Upper lobe of right lung (tissue), 1 donor: Measurements from ENCODE around the gene WDHD1. TPM values are rescaled to one million over a fixed set of nuclear protein-coding genes. Genes with fewer than 3 reads are reported as not detected.
A peak's percentile ranks its signal among the peaks of the same experiment; 100 is the strongest.

ENCODE experiments used
- ATAC-seq: fragments of 200-7000 bp; cut with Tn5 transposase; one replicate; pipeline ENCODE4 v1.9.1; 2020; ENCODE audit warnings: mild to moderate bottlenecking, moderate library complexity
- DNase-seq: peaks from one replicate; pipeline ENCODE4 v3.0.0-alpha.2; 2020
- H3K27ac ChIP-seq: fragments of 200-600 bp; one replicate; pipeline ENCODE4 v1.8.0; 2022
- H3K27me3 ChIP-seq: fragments of 200-600 bp; one replicate; pipeline ENCODE4 v1.8.0; 2022; ENCODE audit warnings: mild to moderate bottlenecking
- H3K36me3 ChIP-seq: fragments of 200-600 bp; one replicate; pipeline ENCODE4 v1.8.0; 2022
- H3K4me1 ChIP-seq: fragments of 200-600 bp; one replicate; pipeline ENCODE4 v1.8.0; 2022
- H3K4me3 ChIP-seq: fragments of 200-600 bp; one replicate; pipeline ENCODE4 v1.8.0; 2022; ENCODE audit warnings: mild to moderate bottlenecking
- H3K9me3 ChIP-seq: fragments of 200-600 bp; one replicate; pipeline ENCODE4 v1.8.0; 2022
- CTCF ChIP-seq: fragments of 200-600 bp; IDR thresholded peaks from one replicate; pipeline ENCODE4 v1.8.0; 2022; ENCODE audit warnings: antibody characterized with exemption
- intact Hi-C: fragments of 100-400 bp; cut with DNase I; formaldehyde crosslinking; loops from one replicate; pipeline ENCODE4 v1.11.0; 2022
- total RNA-seq: library from RNA; stranded (reverse); fragmentation: NEBNext Ultra II Directional; extraction: Animal tissue kit (Norgen Biotek cat#: 25700); gene quantifications from one replicate; pipeline ENCODE4 v1.2.1, GENCODE V29; 2021
- donor health status: DM: no; HTN: yes; CAD: no; lungs with severe emphysema.

The WDHD1 gene
- total RNA-seq, 1 donor from 2014 or later, result 3.5 TPM

- DNase-seq, result peak; percentile 96
- intact Hi-C loops, result no loop called here
Observed at GRCh38 chr14:55051423-55052268, 24.7 kb upstream of the WDHD1 start, which contains the start of gene MAPK1IP1L. TSS of gene MAPK1IP1L (plus strand) at chr14:55051647. CDS start at chr14:55061684, 10,037 bp downstream.

GRCh38 chr14:55051165-55051422, 24.2 kb upstream of the WDHD1 start:
- intact Hi-C loops, result no loop called here
- no peak for ATAC-seq
- Histone ChIP-seq H3K9me3 (no peaks in the 10 kb centered on the region), H3K4me3 (peak overlapping the region; percentile 80), H3K4me1 (peaks cover 23% of the 10 kb centered on the region), H3K36me3 (no peaks in the 10 kb centered on the region), H3K27ac (peak overlapping the region; percentile 99), H3K27me3 (no peaks in the 10 kb centered on the region)
- no peak for DNase-seq
- no peak for TF ChIP-seq CTCF

More at GRCh38 chr14:55051423-55052268, 24.7 kb upstream of the WDHD1 start, which contains the start of gene MAPK1IP1L:
- peak; percentile 99 for ATAC-seq
- Histone ChIP-seq H3K4me1 (peaks cover 23% of the 10 kb centered on the region), H3K27ac (peak within 1 kb of the TSS; percentile 99), H3K9me3 (no peaks in the 10 kb centered on the region), H3K4me3 (peak within 1 kb of the TSS; percentile 80), H3K27me3 (no peaks in the 10 kb centered on the region), H3K36me3 (no peaks in the 10 kb centered on the region)
- TF ChIP-seq CTCF, result peak; percentile 100

- no peaks in the 10 kb centered on the region for H3K27me3 ChIP-seq
- H3K27ac ChIP-seq, result no peak overlapping the region
- TF ChIP-seq CTCF, result no peak
- H3K36me3 ChIP-seq, result peaks cover 5% of the 10 kb centered on the region
- H3K9me3 ChIP-seq, result no peaks in the 10 kb centered on the region
- intact Hi-C loops, result no loop called here
- no peak overlapping the region for H3K4me3 ChIP-seq
- no peak for DNase-seq
- no peak for ATAC-seq
- H3K4me1 ChIP-seq, result peaks cover 16% of the 10 kb centered on the region
Observed at GRCh38 chr14:55048900-55049436, 22.1 kb upstream of the WDHD1 start.

- H3K9me3 ChIP-seq, result no peaks in the 10 kb centered on the region
- ATAC-seq, result no peak
- no peak for TF ChIP-seq CTCF
- peaks cover 5% of the 10 kb centered on the region for H3K4me1 ChIP-seq
- no peak for DNase-seq
- H3K27ac ChIP-seq, result no peak overlapping the region
- peaks cover 13% of the 10 kb centered on the region for H3K36me3 ChIP-seq
- H3K27me3 ChIP-seq, result no peaks in the 10 kb centered on the region
- intact Hi-C loops, result no loop called here
- no peak overlapping the region for H3K4me3 ChIP-seq
Observed at GRCh38 chr14:55047301-55048053, 20.6 kb upstream of the WDHD1 start.

- no peak overlapping the region for H3K27ac ChIP-seq
- H3K27me3 ChIP-seq, result no peaks in the 10 kb centered on the region
- H3K4me1 ChIP-seq, result no peaks in the 10 kb centered on the region
- no peak overlapping the region for H3K4me3 ChIP-seq
- DNase-seq (no peak), ATAC-seq (no peak)
- TF ChIP-seq CTCF, result no peak
- peaks cover 13% of the 10 kb centered on the region for H3K36me3 ChIP-seq
- H3K9me3 ChIP-seq, result no peaks in the 10 kb centered on the region
- intact Hi-C loops, result no loop called here
Observed at GRCh38 chr14:55045087-55045486, 18.2 kb upstream of the WDHD1 start.
